Peyer's patch (tissue), 4 donors: ENCODE measurements around the gene ELOVL2. TPM values are rescaled to one million over a fixed set of nuclear protein-coding genes. Genes with fewer than 3 reads are reported as not detected.
"Not testable (repeated sequence)": the region's sequence is repeated elsewhere in the genome, so short reads cannot be mapped to it uniquely, and the experiment has no call there.

Experiments used
- DNase-seq, 3 donors: peaks; one replicate each; pipeline ENCODE4 v3.0.0-alpha.2; 2017 to 2019
- H3K27ac ChIP-seq, 4 donors: fragments of 200-600 bp; sonication (generic); one replicate each; pipeline ENCODE4 v1.5.1; 2016 to 2019
- H3K27me3 ChIP-seq, 2 donors: fragments of 200-600 bp; sonication (generic); one replicate each; pipeline ENCODE4 v1.5.1; 2019
- H3K36me3 ChIP-seq, 3 donors: fragments of 200-600 bp; sonication (generic); one replicate each; pipeline ENCODE4 v1.5.1; 2016 to 2019
- H3K4me1 ChIP-seq, 4 donors: fragments of 200-600 bp; sonication (generic); one replicate each; pipeline ENCODE4 v1.5.1; 2016 to 2019
- H3K4me3 ChIP-seq, 4 donors: fragments of 200-600 bp; sonication (generic); 1 replicate in 3 of 4; 2 replicates in 1 of 4; pipeline ENCODE4 v1.5.1; 2016 to 2019; ENCODE audit warnings: mild to moderate bottlenecking in 1 of 4
- H3K9me3 ChIP-seq, 4 donors: fragments of 200-600 bp; sonication (generic); one replicate each; pipeline ENCODE4 v1.5.1; 2016 to 2019; ENCODE audit warnings: mild to moderate bottlenecking in 1 of 4
- CTCF ChIP-seq, 6 experiments: fragments of 450-650 bp in 4 of 6; fragments of 200-600 bp in 2 of 6; sonication (generic) in 1 of 6; IDR thresholded peaks; one replicate each; pipeline ENCODE4 v1.5.1; 2017 to 2019; ENCODE audit warnings: antibody characterized with exemption in 6 of 6, mild to moderate bottlenecking in 3 of 6, moderate library complexity in 1 of 6
- POLR2A ChIP-seq, 2 donors: fragments of 450-650 bp; IDR thresholded peaks; one replicate each; pipeline ENCODE4 v1.5.1; 2017; ENCODE audit warnings: antibody characterized with exemption in 2 of 2, mild to moderate bottlenecking in 2 of 2, moderate library complexity in 2 of 2
- total RNA-seq, 4 donors: library from RNA; depleted of rRNA; stranded (reverse); fragments of >200 nt; gene quantifications; one replicate each; pipeline ENCODE4 v1.1.0, GENCODE V29; 2016

The ELOVL2 gene
- total RNA-seq, 4 donors from 2014 or later, result 0.18 to 0.27 TPM; not detected in 2

- TF ChIP-seq POLR2A (IDR thresholded peaks at IDR 0.05) (no peak), CTCF (IDR thresholded peaks at IDR 0.05) (no peak)
- Histone ChIP-seq H3K27me3 (no peaks in the 10 kb centered on the region), H3K27ac (no peak overlapping the region), H3K4me3 (no peak overlapping the region), H3K36me3 (no peaks in the 10 kb centered on the region), H3K9me3 (no peaks in the 10 kb centered on the region), H3K4me1 (no peaks in the 10 kb centered on the region)
- DNase-seq, result no peak
These were observed 50.2 kb downstream of the ELOVL2 start for GRCh38 chr6:10993896-10994295.

- Histone ChIP-seq H3K9me3 (no peaks in the 10 kb centered on the region), H3K36me3 (no peaks in the 10 kb centered on the region), H3K27ac (no peak overlapping the region), H3K4me1 (no peaks in the 10 kb centered on the region), H3K27me3 (no peaks in the 10 kb centered on the region), H3K4me3 (no peak overlapping the region)
- TF ChIP-seq POLR2A (IDR thresholded peaks at IDR 0.05) (no peak), CTCF (IDR thresholded peaks at IDR 0.05) (no peak)
- no peak for DNase-seq
These were observed 53.0 kb downstream of the ELOVL2 start for GRCh38 chr6:10991115-10991514.

- no peaks in the 10 kb centered on the region for H3K4me1 ChIP-seq
- no peak overlapping the region for H3K27ac ChIP-seq
- no peak for TF ChIP-seq POLR2A (IDR thresholded peaks at IDR 0.05)
- H3K9me3 ChIP-seq, result no peaks in the 10 kb centered on the region
- no peak overlapping the region for H3K4me3 ChIP-seq
- H3K36me3 ChIP-seq, result no peaks in the 10 kb centered on the region
- no peaks in the 10 kb centered on the region for H3K27me3 ChIP-seq
- no peak for DNase-seq
These were observed 54.5 kb downstream of the ELOVL2 start for GRCh38 chr6:10989587-10989986.

- not testable (repeated sequence) for H3K9me3 ChIP-seq, H3K36me3 ChIP-seq, H3K4me1 ChIP-seq, H3K27ac ChIP-seq, H3K4me3 ChIP-seq, H3K27me3 ChIP-seq, DNase-seq
These were observed 59.1 kb downstream of the ELOVL2 start for GRCh38 chr6:10984959-10985358.

GRCh38 chr6:10981409-10981808 is 62.7 kb downstream of the ELOVL2 start:
- H3K9me3 ChIP-seq, result no peaks in the 10 kb centered on the region
- TF ChIP-seq POLR2A (IDR thresholded peaks at IDR 0.05) (no peak), CTCF (IDR thresholded peaks at IDR 0.05) (no peak)
- H3K4me1 ChIP-seq, result no peaks in the 10 kb centered on the region
- no peaks in the 10 kb centered on the region for H3K36me3 ChIP-seq
- H3K27ac ChIP-seq, result no peak overlapping the region
- H3K4me3 ChIP-seq, result no peak overlapping the region
- H3K27me3 ChIP-seq, result no peaks in the 10 kb centered on the region
- DNase-seq, result no peak

GRCh38 chr6:10979603-10980002 is 64.5 kb downstream of the ELOVL2 start:
- no peaks in the 10 kb centered on the region for H3K9me3 ChIP-seq
- H3K27ac ChIP-seq, result no peak overlapping the region
- H3K4me1 ChIP-seq, result no peaks in the 10 kb centered on the region
- no peak for TF ChIP-seq POLR2A (IDR thresholded peaks at IDR 0.05)
- TF ChIP-seq CTCF (IDR thresholded peaks at IDR 0.05), result no peak
- H3K4me3 ChIP-seq, result no peak overlapping the region
- no peaks in the 10 kb centered on the region for H3K36me3 ChIP-seq
- no peak for DNase-seq
- no peaks in the 10 kb centered on the region for H3K27me3 ChIP-seq

- no peak for TF ChIP-seq POLR2A (IDR thresholded peaks at IDR 0.05)
- no peak for TF ChIP-seq CTCF (IDR thresholded peaks at IDR 0.05)
These were observed 66.7 kb downstream of the ELOVL2 start for GRCh38 chr6:10977231-10977968.

More at GRCh38 chr6:10977231-10977968, 66.7 kb downstream of the ELOVL2 start:
- Histone ChIP-seq H3K4me1 (no peaks in the 10 kb centered on the region), H3K4me3 (no peak overlapping the region), H3K27me3 (no peaks in the 10 kb centered on the region), H3K36me3 (no peaks in the 10 kb centered on the region), H3K9me3 (no peaks in the 10 kb centered on the region), H3K27ac (no peak overlapping the region)
- DNase-seq, result no peak
